ENCODE data around the gene CATSPER4.

GRCh38 chr1:26182383-26182696 is 8.1 kb upstream of the CATSPER4 start:
- TF ChIP-seq EP300 (IDR thresholded peaks at IDR 0.05; ENCODE audit: borderline replicate concordance) (no peak), RAD21 (IDR thresholded peaks at IDR 0.05; ENCODE audit: low read depth) (no peak), YY1 (IDR thresholded peaks at IDR 0.05; ENCODE audit: low read depth) (no peak), TEAD4 (IDR thresholded peaks at IDR 0.05) (no peak), TAF1 (IDR thresholded peaks at IDR 0.05; ENCODE audit: low read depth) (no peak), USF1 (IDR thresholded peaks at IDR 0.05) (no peak)
